Hepatocyte (in vitro differentiated cells): ENCODE measurements around the gene TMEM245. TPM values are rescaled to one million over a fixed set of nuclear protein-coding genes. Genes with fewer than 3 reads are reported as not detected.

ENCODE experiments used
- DNase-seq: peaks from one replicate; pipeline ENCODE4 v3.0.0-alpha.2; 2016; ENCODE audit warnings: low spot score
- H2AFZ ChIP-seq: fragments of 200-600 bp; sonication (generic); 2 replicates; pipeline ENCODE4 v1.6.0; 2016; ENCODE audit warnings: antibody characterized with exemption, mild to moderate bottlenecking
- H3K27ac ChIP-seq: fragments of 200-600 bp; sonication (generic); 2 replicates; pipeline ENCODE4 v1.5.1; 2016; ENCODE audit warnings: mild to moderate bottlenecking
- H3K27me3 ChIP-seq: fragments of 200-600 bp; sonication (generic); 2 replicates; pipeline ENCODE4 v1.6.1; 2016
- H3K36me3 ChIP-seq: fragments of 200-600 bp; sonication (generic); replicated peaks from 2 replicates; pipeline ENCODE4 v1.5.1; 2016; ENCODE audit warnings: low read depth; ENCODE audit not compliant: insufficient read depth
- H3K4me1 ChIP-seq: fragments of 200-600 bp; sonication (generic); 2 replicates; pipeline ENCODE4 v1.5.1; 2016; ENCODE audit warnings: mild to moderate bottlenecking, moderate library complexity; ENCODE audit not compliant: insufficient read depth
- H3K4me2 ChIP-seq: fragments of 200-600 bp; sonication (generic); 2 replicates; pipeline ENCODE4 v1.6.0; 2016
- H3K4me3 ChIP-seq: fragments of 200-600 bp; sonication (generic); 2 replicates; pipeline ENCODE4 v1.5.1; 2016; ENCODE audit warnings: mild to moderate bottlenecking
- H3K79me2 ChIP-seq: fragments of 200-600 bp; sonication (generic); 2 replicates; pipeline ENCODE4 v1.6.0; 2017; ENCODE audit warnings: mild to moderate bottlenecking
- H3K9me2 ChIP-seq: fragments of 200-600 bp; sonication (generic); replicated peaks from 2 replicates; pipeline ENCODE4 v1.6.0; 2017; ENCODE audit warnings: mild to moderate bottlenecking; ENCODE audit not compliant: insufficient read depth
- H3K9me3 ChIP-seq: fragments of 200-600 bp; sonication (generic); 2 replicates; pipeline ENCODE4 v1.5.1; 2016; ENCODE audit warnings: low read depth, mild to moderate bottlenecking
- H4K20me1 ChIP-seq: fragments of 200-600 bp; sonication (generic); 2 replicates; pipeline ENCODE4 v1.6.0; 2016; ENCODE audit warnings: mild to moderate bottlenecking; ENCODE audit not compliant: insufficient read depth, poor library complexity, severe bottlenecking
- CTCF ChIP-seq: fragments of 200-600 bp; sonication (generic); IDR thresholded peaks from 2 replicates; pipeline ENCODE4 v1.5.1; 2016; ENCODE audit warnings: antibody characterized with exemption, mild to moderate bottlenecking; ENCODE audit not compliant: poor library complexity
- EZH2 ChIP-seq: fragments of 200-600 bp; sonication (generic); IDR thresholded peaks from 2 replicates; pipeline ENCODE4 v1.6.1; 2016; ENCODE audit warnings: antibody characterized with exemption, mild to moderate bottlenecking, borderline replicate concordance
- EZH2phosphoT487 ChIP-seq: fragments of 200-600 bp; sonication (generic); IDR thresholded peaks from one replicate; pipeline ENCODE4 v1.6.1; 2018; ENCODE audit warnings: antibody characterized with exemption, mild to moderate bottlenecking, low read depth, moderate library complexity; ENCODE audit not compliant: unreplicated experiment, severe bottlenecking
- WGBS: methylation state at CpG from one replicate; pipeline ENCODE4 v1.1.6; 2016; ENCODE audit warnings: low lambda C conversion rate; ENCODE audit errors: missing lambda C conversion rate; 5-methylcytosine and 5-hydroxymethylcytosine counted together
- polyA plus RNA-seq: library from polyadenylated mRNA; unstranded; fragments of >200 nt; fragmentation: Nextera tagmentation; extraction: Ambion mirVana; gene quantifications from 2 replicates; pipeline ENCODE4 v1.2.1, GENCODE V29; 2016
- total RNA-seq: library from RNA; depleted of rRNA; stranded (reverse); fragments of >200 nt; gene quantifications from 2 replicates; pipeline ENCODE4 v1.2.3, GENCODE V29; 2014

The TMEM245 gene
- total RNA-seq (101 and 122 TPM in 2 replicates), polyA plus RNA-seq (54.9 and 63.5 TPM in 2 replicates)

- peak within 1 kb of the TSS; percentile 51 for H2AFZ ChIP-seq
- H3K4me2 ChIP-seq, result peak within 1 kb of the TSS; percentile 88
- peaks cover 46% of the 10 kb centered on the region for H3K79me2 ChIP-seq
- H3K4me3 ChIP-seq, result peak within 1 kb of the TSS; percentile 61
- H4K20me1 ChIP-seq, result peaks cover 25% of the 10 kb centered on the region
- peaks cover 4% of the 10 kb centered on the region for H3K4me1 ChIP-seq
- DNase-seq, result peak; percentile 98
- WGBS, result 1% methylated on average over 71 of the region's 88 CpGs
- H3K27ac ChIP-seq, result peak within 1 kb of the TSS; percentile 86
- no peaks in the 10 kb centered on the region for H3K36me3 ChIP-seq
- H3K9me2 ChIP-seq, result no peaks in the 10 kb centered on the region
- no peaks in the 10 kb centered on the region for H3K27me3 ChIP-seq
- TF ChIP-seq EZH2phosphoT487, result no peak
- TF ChIP-seq EZH2, result no peak
- no peak for TF ChIP-seq CTCF
- H3K9me3 ChIP-seq, result no peaks in the 10 kb centered on the region
Observed at GRCh38 chr9:109119439-109120203, at the start of gene TMEM245. Gene TMEM245 (minus strand): TSS chr9:109119947. CDS start chr9:109119913, 34 bp downstream.

- no peaks in the 10 kb centered on the region for H3K36me3 ChIP-seq
- no peaks in the 10 kb centered on the region for H3K4me1 ChIP-seq
- no peak overlapping the region for H3K4me2 ChIP-seq
- H2AFZ ChIP-seq, result no peak overlapping the region
- no peak overlapping the region for H3K27ac ChIP-seq
- no peak for TF ChIP-seq CTCF
- TF ChIP-seq EZH2phosphoT487, result no peak
- no peak for TF ChIP-seq EZH2
- H3K27me3 ChIP-seq, result peaks cover 23% of the 10 kb centered on the region
- no peaks in the 10 kb centered on the region for H4K20me1 ChIP-seq
- H3K9me2 ChIP-seq, result no peaks in the 10 kb centered on the region
- H3K9me3 ChIP-seq, result no peaks in the 10 kb centered on the region
- no peaks in the 10 kb centered on the region for H3K79me2 ChIP-seq
- H3K4me3 ChIP-seq, result no peak overlapping the region
- no peak for DNase-seq
Observed at GRCh38 chr9:109168170-109168569, 48.4 kb upstream of the TMEM245 start.

GRCh38 chr9:109167716-109168115 lies 48.0 kb upstream of the TMEM245 start:
- no peak overlapping the region for H3K4me3 ChIP-seq
- peak overlapping the region; percentile 86 for H3K4me2 ChIP-seq
- no peaks in the 10 kb centered on the region for H3K36me3 ChIP-seq
- no peaks in the 10 kb centered on the region for H3K9me3 ChIP-seq
- H3K27me3 ChIP-seq, result peaks cover 23% of the 10 kb centered on the region
- no peaks in the 10 kb centered on the region for H3K4me1 ChIP-seq
- 70% methylated on average over 5 of the region's 5 CpGs for WGBS
- no peaks in the 10 kb centered on the region for H3K79me2 ChIP-seq
- no peak overlapping the region for H3K27ac ChIP-seq
- no peaks in the 10 kb centered on the region for H4K20me1 ChIP-seq
- no peak for DNase-seq
- no peak overlapping the region for H2AFZ ChIP-seq
- TF ChIP-seq CTCF (no peak), EZH2phosphoT487 (no peak), EZH2 (peak; percentile 19)
- no peaks in the 10 kb centered on the region for H3K9me2 ChIP-seq
